NCI-H82 (cell line): Measurements from ENCODE around the gene UBXN10.

Experiments used
- DNase-seq: peaks from one replicate; lab custom pipeline; 2025; lab: John Stamatoyannopoulos, UW

The UBXN10 gene

GRCh38 chr1:20151906-20152598, 33.8 kb upstream of the UBXN10 start:
- DNase-seq, result peak; percentile 87

- DNase-seq, result no peak
Measured at GRCh38 chr1:20152599-20152930, 33.3 kb upstream of the UBXN10 start.

- no peak for DNase-seq
Measured at GRCh38 chr1:20153000-20153418, 32.9 kb upstream of the UBXN10 start.

GRCh38 chr1:20154301-20154831, 31.5 kb upstream of the UBXN10 start:
- no peak for DNase-seq

- no peak for DNase-seq
Measured at GRCh38 chr1:20158358-20159070, 27.4 kb upstream of the UBXN10 start.

GRCh38 chr1:20160034-20160433, 25.9 kb upstream of the UBXN10 start:
- DNase-seq, result no peak

GRCh38 chr1:20164694-20165202, 21.1 kb upstream of the UBXN10 start:
- no peak for DNase-seq

GRCh38 chr1:20165522-20165951, 20.4 kb upstream of the UBXN10 start:
- DNase-seq, result peak; percentile 67

GRCh38 chr1:20166051-20166450, 19.8 kb upstream of the UBXN10 start:
- no peak for DNase-seq

GRCh38 chr1:20167126-20167525, 18.8 kb upstream of the UBXN10 start:
- DNase-seq, result no peak

- DNase-seq, result no peak
Measured at GRCh38 chr1:20168564-20169491, 17.1 kb upstream of the UBXN10 start.

GRCh38 chr1:20169932-20170331, 16.0 kb upstream of the UBXN10 start:
- no peak for DNase-seq

GRCh38 chr1:20172033-20172590, 13.8 kb upstream of the UBXN10 start:
- no peak for DNase-seq

- no peak for DNase-seq
Measured at GRCh38 chr1:20174937-20175666, 10.8 kb upstream of the UBXN10 start.

- no peak for DNase-seq
Measured at GRCh38 chr1:20178634-20179370, 7.1 kb upstream of the UBXN10 start.

- no peak for DNase-seq
Measured at GRCh38 chr1:20179371-20180128, 6.3 kb upstream of the UBXN10 start.

- DNase-seq, result no peak
Measured at GRCh38 chr1:20180129-20180843, 5.6 kb upstream of the UBXN10 start.

GRCh38 chr1:20180844-20181207, 5.1 kb upstream of the UBXN10 start:
- no peak for DNase-seq

- no peak for DNase-seq
Measured at GRCh38 chr1:20182415-20182814, 3.5 kb upstream of the UBXN10 start.
